ENCODE results near the gene CXCL11.

The CXCL11 gene

DNA sequence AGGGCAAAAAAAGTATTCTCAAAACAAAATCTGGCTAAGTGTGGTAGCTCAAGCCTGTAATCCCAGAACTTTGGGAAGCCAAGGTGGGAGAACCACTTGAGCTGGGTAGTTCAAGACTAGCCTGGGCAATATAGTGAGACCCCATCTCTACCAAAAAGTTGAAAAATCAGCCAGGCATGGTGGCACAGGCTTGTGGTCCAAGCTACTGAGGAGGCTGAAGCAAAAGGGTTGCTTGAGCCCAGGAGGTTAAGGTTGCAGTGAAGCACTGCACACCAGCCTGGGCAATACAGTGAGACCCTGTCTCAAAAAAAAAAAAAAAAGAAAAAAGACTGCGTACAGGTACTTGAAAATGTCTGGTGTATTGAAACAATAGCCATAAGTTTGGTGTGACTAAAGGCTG lies 43.4 kb downstream of the CXCL11 start:
- no peak for DNase-seq (ENCODE audit: low read depth)
- H3K4me3 ChIP-seq (replicated peaks; ENCODE audit: low read depth, low read length): no peak overlapping the region
- TF ChIP-seq, protein P1, sequence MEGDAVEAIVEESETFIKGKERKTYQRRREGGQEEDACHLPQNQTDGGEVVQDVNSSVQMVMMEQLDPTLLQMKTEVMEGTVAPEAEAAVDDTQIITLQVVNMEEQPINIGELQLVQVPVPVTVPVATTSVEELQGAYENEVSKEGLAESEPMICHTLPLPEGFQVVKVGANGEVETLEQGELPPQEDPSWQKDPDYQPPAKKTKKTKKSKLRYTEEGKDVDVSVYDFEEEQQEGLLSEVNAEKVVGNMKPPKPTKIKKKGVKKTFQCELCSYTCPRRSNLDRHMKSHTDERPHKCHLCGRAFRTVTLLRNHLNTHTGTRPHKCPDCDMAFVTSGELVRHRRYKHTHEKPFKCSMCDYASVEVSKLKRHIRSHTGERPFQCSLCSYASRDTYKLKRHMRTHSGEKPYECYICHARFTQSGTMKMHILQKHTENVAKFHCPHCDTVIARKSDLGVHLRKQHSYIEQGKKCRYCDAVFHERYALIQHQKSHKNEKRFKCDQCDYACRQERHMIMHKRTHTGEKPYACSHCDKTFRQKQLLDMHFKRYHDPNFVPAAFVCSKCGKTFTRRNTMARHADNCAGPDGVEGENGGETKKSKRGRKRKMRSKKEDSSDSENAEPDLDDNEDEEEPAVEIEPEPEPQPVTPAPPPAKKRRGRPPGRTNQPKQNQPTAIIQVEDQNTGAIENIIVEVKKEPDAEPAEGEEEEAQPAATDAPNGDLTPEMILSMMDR (IDR thresholded peaks at IDR 0.05; ENCODE audit: low read length, missing control alignments): no peak

DNA sequence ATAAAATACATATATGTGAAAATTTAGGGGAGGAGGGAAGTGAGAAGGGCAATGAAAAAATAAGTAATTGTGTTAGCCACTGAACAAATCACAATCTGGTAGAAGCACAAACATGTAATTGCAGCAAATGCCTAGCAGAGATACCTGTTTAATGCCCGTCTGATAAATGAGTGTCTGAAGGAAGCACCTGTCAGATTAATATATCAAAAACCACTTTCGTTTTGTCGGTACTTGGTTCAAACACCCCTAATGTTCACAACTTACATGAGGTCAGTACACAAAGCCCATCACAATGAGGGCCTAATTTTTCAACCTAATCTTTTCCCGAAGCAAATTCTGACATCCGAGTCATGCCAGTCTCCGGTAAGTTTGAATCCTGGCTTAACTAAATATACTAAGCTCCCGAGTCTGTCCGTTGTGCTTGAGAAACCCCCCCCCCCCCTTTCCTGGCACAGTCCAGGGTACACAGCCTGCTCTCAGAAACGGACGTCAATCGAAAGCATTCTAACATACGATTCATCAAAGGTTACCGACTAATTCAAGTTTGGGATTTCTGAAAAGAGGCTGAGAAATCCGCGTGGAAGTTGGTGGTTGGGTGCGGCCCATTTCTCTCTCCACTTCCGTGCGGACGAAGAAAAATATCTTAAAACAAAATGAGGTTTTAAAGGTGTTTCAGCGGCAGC lies 45.9 kb downstream of the CXCL11 start:
- peak overlapping the region; percentile 98 for H3K4me3 ChIP-seq (replicated peaks; ENCODE audit: low read depth, low read length)
- peak; percentile 17 for DNase-seq (ENCODE audit: low read depth)
- TF ChIP-seq, protein P1 (IDR thresholded peaks at IDR 0.05; ENCODE audit: low read length, missing control alignments): no peak

DNA sequence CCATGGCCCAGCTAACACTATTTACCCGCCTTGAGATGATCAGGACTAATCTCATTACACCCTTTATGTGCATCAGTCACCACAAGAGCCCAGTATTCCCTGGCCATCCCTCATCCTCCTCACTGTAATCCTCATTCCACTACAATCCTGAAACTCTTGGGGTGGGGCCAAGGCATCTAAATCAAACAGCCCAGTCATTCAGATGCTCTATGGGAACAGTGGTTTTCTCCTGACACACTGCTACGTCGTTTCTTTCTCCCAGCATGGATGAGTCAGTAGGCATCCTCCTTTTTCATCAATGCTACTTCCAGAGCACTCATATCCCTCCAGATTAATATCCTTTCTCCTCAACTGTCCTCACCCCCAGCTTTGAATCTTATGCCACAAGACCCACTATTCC lies 50.8 kb downstream of the CXCL11 start:
- DNase-seq (ENCODE audit: low read depth): peak; percentile 66
- TF ChIP-seq, protein P1 (IDR thresholded peaks at IDR 0.05; ENCODE audit: low read length, missing control alignments): no peak
- no peak overlapping the region for H3K4me3 ChIP-seq (replicated peaks; ENCODE audit: low read depth, low read length)
